Rectal smooth muscle tissue (tissue), 1 donor: ENCODE data around the gene TNFSF8.

ENCODE experiments used
- H3K27ac ChIP-seq: one replicate; pipeline ENCODE4 v1.7.0; 2013; ENCODE audit warnings: low read depth, low read length, inconsistent platforms
- H3K27me3 ChIP-seq: one replicate; pipeline ENCODE4 v1.7.0; 2013; ENCODE audit warnings: low read length; ENCODE audit not compliant: control insufficient read depth, insufficient read depth
- H3K36me3 ChIP-seq: one replicate; pipeline ENCODE4 v1.7.0; 2013; ENCODE audit warnings: low read length; ENCODE audit not compliant: control insufficient read depth, insufficient read depth
- H3K4me1 ChIP-seq: one replicate; pipeline ENCODE4 v1.7.0; 2013; ENCODE audit warnings: low read length; ENCODE audit not compliant: control insufficient read depth, insufficient read depth
- H3K4me3 ChIP-seq: one replicate; pipeline ENCODE4 v1.7.0; 2013; ENCODE audit warnings: low read length
- H3K9ac ChIP-seq: one replicate; pipeline ENCODE4 v1.7.0; 2013; ENCODE audit warnings: low read length

The TNFSF8 gene

GRCh38 chr9:114878879-114879564, 51.4 kb downstream of the TNFSF8 start:
- Histone ChIP-seq H3K9ac (no peak overlapping the region), H3K4me3 (no peak overlapping the region), H3K27me3 (no peaks in the 10 kb centered on the region), H3K27ac (no peak overlapping the region), H3K4me1 (no peaks in the 10 kb centered on the region), H3K36me3 (no peaks in the 10 kb centered on the region)

GRCh38 chr9:114869845-114870244, 60.5 kb downstream of the TNFSF8 start:
- Histone ChIP-seq H3K4me3 (no peak overlapping the region), H3K4me1 (no peaks in the 10 kb centered on the region), H3K27ac (no peak overlapping the region), H3K9ac (no peak overlapping the region), H3K27me3 (no peaks in the 10 kb centered on the region), H3K36me3 (no peaks in the 10 kb centered on the region)

- H3K36me3 ChIP-seq = no peaks in the 10 kb centered on the region
- no peak overlapping the region for H3K9ac ChIP-seq
- no peaks in the 10 kb centered on the region for H3K4me1 ChIP-seq
- H3K27ac ChIP-seq = no peak overlapping the region
- H3K27me3 ChIP-seq = no peaks in the 10 kb centered on the region
- no peak overlapping the region for H3K4me3 ChIP-seq
Observed at GRCh38 chr9:114869378-114869777, 61.0 kb downstream of the TNFSF8 start.

- Histone ChIP-seq H3K4me1 (no peaks in the 10 kb centered on the region), H3K36me3 (no peaks in the 10 kb centered on the region), H3K27ac (no peak overlapping the region), H3K9ac (no peak overlapping the region), H3K27me3 (no peaks in the 10 kb centered on the region), H3K4me3 (no peak overlapping the region)
Observed at GRCh38 chr9:114867327-114867726, 63.1 kb downstream of the TNFSF8 start.

GRCh38 chr9:114864471-114864870, 65.9 kb downstream of the TNFSF8 start:
- Histone ChIP-seq H3K4me1 (no peaks in the 10 kb centered on the region), H3K36me3 (no peaks in the 10 kb centered on the region), H3K9ac (no peak overlapping the region), H3K4me3 (no peak overlapping the region), H3K27ac (peak overlapping the region; percentile 5), H3K27me3 (no peaks in the 10 kb centered on the region)

- H3K27me3 ChIP-seq = no peaks in the 10 kb centered on the region
- no peaks in the 10 kb centered on the region for H3K36me3 ChIP-seq
- H3K4me3 ChIP-seq = no peak overlapping the region
- H3K9ac ChIP-seq = no peak overlapping the region
- no peak overlapping the region for H3K27ac ChIP-seq
- no peaks in the 10 kb centered on the region for H3K4me1 ChIP-seq
Observed at GRCh38 chr9:114861922-114862605, 68.3 kb downstream of the TNFSF8 start.

- Histone ChIP-seq H3K9ac (no peak overlapping the region), H3K4me1 (no peaks in the 10 kb centered on the region), H3K4me3 (no peak overlapping the region), H3K27me3 (no peaks in the 10 kb centered on the region), H3K27ac (no peak overlapping the region), H3K36me3 (no peaks in the 10 kb centered on the region)
Observed at GRCh38 chr9:114861273-114861672, 69.1 kb downstream of the TNFSF8 start.

- no peaks in the 10 kb centered on the region for H3K27me3 ChIP-seq
- no peaks in the 10 kb centered on the region for H3K36me3 ChIP-seq
- H3K27ac ChIP-seq = no peak overlapping the region
- no peaks in the 10 kb centered on the region for H3K4me1 ChIP-seq
- H3K4me3 ChIP-seq = no peak overlapping the region
- no peak overlapping the region for H3K9ac ChIP-seq
Observed at GRCh38 chr9:114860187-114860586, 70.2 kb downstream of the TNFSF8 start.

GRCh38 chr9:114856942-114857315, 73.5 kb downstream of the TNFSF8 start:
- Histone ChIP-seq H3K9ac (no peak overlapping the region), H3K36me3 (no peaks in the 10 kb centered on the region), H3K27ac (no peak overlapping the region), H3K4me1 (no peaks in the 10 kb centered on the region), H3K4me3 (no peak overlapping the region), H3K27me3 (no peaks in the 10 kb centered on the region)

- H3K4me1 ChIP-seq = no peaks in the 10 kb centered on the region
- H3K27ac ChIP-seq = peak overlapping the region; percentile 40
- H3K4me3 ChIP-seq = no peak overlapping the region
- H3K9ac ChIP-seq = no peak overlapping the region
- H3K27me3 ChIP-seq = no peaks in the 10 kb centered on the region
- H3K36me3 ChIP-seq = no peaks in the 10 kb centered on the region
Observed at GRCh38 chr9:114856215-114856941, 74.0 kb downstream of the TNFSF8 start.

- Histone ChIP-seq H3K27me3 (no peaks in the 10 kb centered on the region), H3K27ac (no peak overlapping the region), H3K36me3 (no peaks in the 10 kb centered on the region), H3K9ac (no peak overlapping the region), H3K4me3 (no peak overlapping the region), H3K4me1 (no peaks in the 10 kb centered on the region)
Observed at GRCh38 chr9:114855488-114855887, 74.9 kb downstream of the TNFSF8 start.

GRCh38 chr9:114854736-114855355, 75.5 kb downstream of the TNFSF8 start:
- no peak overlapping the region for H3K4me3 ChIP-seq
- H3K36me3 ChIP-seq = no peaks in the 10 kb centered on the region
- H3K9ac ChIP-seq = no peak overlapping the region
- no peaks in the 10 kb centered on the region for H3K4me1 ChIP-seq
- no peak overlapping the region for H3K27ac ChIP-seq
- no peaks in the 10 kb centered on the region for H3K27me3 ChIP-seq
